ACC112 (cell line): ENCODE data around the gene TRIL.
A peak's percentile ranks its signal among the peaks of the same experiment; 100 is the strongest.

Experiments used
- H2AFZ ChIP-seq: fragments of 200-600 bp; sonication (generic); one replicate; pipeline ENCODE4 v1.6.0; 2017; ENCODE audit warnings: antibody characterized with exemption, low read length; ENCODE audit not compliant: unreplicated experiment
- H3K27ac ChIP-seq: fragments of 200-600 bp; sonication (generic); 2 replicates; pipeline ENCODE4 v1.5.1; 2014; ENCODE audit warnings: low read depth, mild to moderate bottlenecking, antibody characterized with exemption, low read length, moderate library complexity
- H3K27me3 ChIP-seq: fragments of 200-600 bp; sonication (generic); 2 replicates; pipeline ENCODE4 v1.6.1; 2014; ENCODE audit warnings: mild to moderate bottlenecking, antibody characterized with exemption, low read length, moderate library complexity, mixed read lengths; ENCODE audit not compliant: insufficient read depth
- H3K36me3 ChIP-seq: fragments of 200-600 bp; sonication (generic); 2 replicates; pipeline ENCODE4 v1.6.1; 2016; ENCODE audit warnings: mild to moderate bottlenecking, antibody characterized with exemption, low read length, moderate library complexity, mixed read lengths; ENCODE audit not compliant: insufficient read depth
- H3K4me1 ChIP-seq: fragments of 200-600 bp; sonication (generic); one replicate; pipeline ENCODE4 v1.6.1; 2016; ENCODE audit warnings: low read length, mixed read lengths; ENCODE audit not compliant: insufficient read depth, unreplicated experiment, control insufficient read depth
- H3K4me3 ChIP-seq: fragments of 200-600 bp; sonication (generic); 2 replicates; pipeline ENCODE4 v1.5.1; 2014; ENCODE audit warnings: mild to moderate bottlenecking, low read depth, low read length
- H3K79me2 ChIP-seq: fragments of 200-600 bp; sonication (generic); one replicate; pipeline ENCODE4 v1.6.0; 2016; ENCODE audit warnings: low read length; ENCODE audit not compliant: control insufficient read depth, unreplicated experiment, insufficient read depth

TRIL gene

GRCh38 chr7:28920424-28920823 is 37.7 kb downstream of the TRIL start:
- Histone ChIP-seq H3K79me2 (no peaks in the 10 kb centered on the region), H3K27me3 (no peaks in the 10 kb centered on the region), H3K4me3 (no peak overlapping the region), H3K36me3 (no peaks in the 10 kb centered on the region), H3K27ac (no peak overlapping the region), H3K4me1 (peaks cover 7% of the 10 kb centered on the region), H2AFZ (no peak overlapping the region)

- Histone ChIP-seq H3K79me2 (no peaks in the 10 kb centered on the region), H3K27ac (no peak overlapping the region), H3K4me3 (no peak overlapping the region), H3K27me3 (no peaks in the 10 kb centered on the region), H3K36me3 (no peaks in the 10 kb centered on the region), H2AFZ (no peak overlapping the region), H3K4me1 (peaks cover 7% of the 10 kb centered on the region)
Measured at GRCh38 chr7:28919510-28919909, 38.6 kb downstream of the TRIL start.

- peaks cover 2% of the 10 kb centered on the region for H3K4me1 ChIP-seq
- no peak overlapping the region for H3K27ac ChIP-seq
- no peaks in the 10 kb centered on the region for H3K36me3 ChIP-seq
- no peaks in the 10 kb centered on the region for H3K27me3 ChIP-seq
- H3K4me3 ChIP-seq = no peak overlapping the region
- H2AFZ ChIP-seq = no peak overlapping the region
- H3K79me2 ChIP-seq = no peaks in the 10 kb centered on the region
Measured at GRCh38 chr7:28908775-28909174, 49.4 kb downstream of the TRIL start.

GRCh38 chr7:28905464-28905863 is 52.7 kb downstream of the TRIL start:
- H3K27me3 ChIP-seq = no peaks in the 10 kb centered on the region
- no peaks in the 10 kb centered on the region for H3K79me2 ChIP-seq
- H3K4me1 ChIP-seq = peaks cover 3% of the 10 kb centered on the region
- H3K4me3 ChIP-seq = no peak overlapping the region
- H3K27ac ChIP-seq = no peak overlapping the region
- H2AFZ ChIP-seq = no peak overlapping the region
- no peaks in the 10 kb centered on the region for H3K36me3 ChIP-seq

- Histone ChIP-seq H3K79me2 (no peaks in the 10 kb centered on the region), H3K27ac (no peak overlapping the region), H3K4me3 (peak overlapping the region; percentile 77), H3K27me3 (no peaks in the 10 kb centered on the region), H2AFZ (peak overlapping the region; percentile 98), H3K4me1 (peaks cover 3% of the 10 kb centered on the region), H3K36me3 (no peaks in the 10 kb centered on the region)
Measured at GRCh38 chr7:28904578-28905048, 53.5 kb downstream of the TRIL start.

GRCh38 chr7:28903730-28904577 is 54.2 kb downstream of the TRIL start:
- Histone ChIP-seq H3K36me3 (no peaks in the 10 kb centered on the region), H3K4me1 (peaks cover 3% of the 10 kb centered on the region), H3K4me3 (peak overlapping the region; percentile 77), H3K79me2 (no peaks in the 10 kb centered on the region), H3K27me3 (no peaks in the 10 kb centered on the region), H2AFZ (peak overlapping the region; percentile 98), H3K27ac (no peak overlapping the region)
